ENCODE measurements around the gene SORCS2. TPM values are rescaled to one million over a fixed set of nuclear protein-coding genes. Genes with fewer than 3 reads are reported as not detected.

The SORCS2 gene
- total RNA-seq, 2 experiments from 2014 or later, result 0.03 TPM; not detected in 1

DNA sequence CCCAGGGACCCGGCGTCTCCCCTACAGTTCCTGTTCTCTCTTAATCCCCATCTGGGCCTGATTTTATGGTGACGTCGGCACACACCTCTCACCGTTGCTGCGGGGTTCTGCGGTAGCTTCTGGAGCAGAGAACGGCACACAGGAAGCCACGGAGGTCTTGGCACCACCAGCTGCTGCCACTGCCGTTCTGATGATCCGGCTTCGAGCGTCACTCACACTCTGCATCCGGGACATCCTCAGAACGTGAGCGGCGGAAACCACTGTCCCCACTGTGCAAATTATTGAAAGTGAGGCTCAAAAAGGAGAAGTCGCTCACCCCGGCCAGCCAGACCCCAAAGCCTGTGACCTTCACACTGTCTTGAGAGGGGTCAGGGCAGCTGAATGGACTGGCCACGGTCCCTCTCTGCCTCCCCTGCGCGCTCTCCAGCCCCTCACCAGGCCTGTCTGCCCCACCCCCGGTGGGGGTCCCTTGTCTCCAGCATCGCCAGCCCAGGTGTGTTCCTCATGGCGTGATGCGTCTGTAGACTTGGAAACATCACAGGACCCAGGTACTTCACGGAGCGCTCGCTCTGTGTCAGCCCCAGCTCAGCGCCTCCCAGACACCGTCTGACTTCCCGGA, 546.2 kb downstream of the SORCS2 start:
- TF ChIP-seq, protein P1, sequence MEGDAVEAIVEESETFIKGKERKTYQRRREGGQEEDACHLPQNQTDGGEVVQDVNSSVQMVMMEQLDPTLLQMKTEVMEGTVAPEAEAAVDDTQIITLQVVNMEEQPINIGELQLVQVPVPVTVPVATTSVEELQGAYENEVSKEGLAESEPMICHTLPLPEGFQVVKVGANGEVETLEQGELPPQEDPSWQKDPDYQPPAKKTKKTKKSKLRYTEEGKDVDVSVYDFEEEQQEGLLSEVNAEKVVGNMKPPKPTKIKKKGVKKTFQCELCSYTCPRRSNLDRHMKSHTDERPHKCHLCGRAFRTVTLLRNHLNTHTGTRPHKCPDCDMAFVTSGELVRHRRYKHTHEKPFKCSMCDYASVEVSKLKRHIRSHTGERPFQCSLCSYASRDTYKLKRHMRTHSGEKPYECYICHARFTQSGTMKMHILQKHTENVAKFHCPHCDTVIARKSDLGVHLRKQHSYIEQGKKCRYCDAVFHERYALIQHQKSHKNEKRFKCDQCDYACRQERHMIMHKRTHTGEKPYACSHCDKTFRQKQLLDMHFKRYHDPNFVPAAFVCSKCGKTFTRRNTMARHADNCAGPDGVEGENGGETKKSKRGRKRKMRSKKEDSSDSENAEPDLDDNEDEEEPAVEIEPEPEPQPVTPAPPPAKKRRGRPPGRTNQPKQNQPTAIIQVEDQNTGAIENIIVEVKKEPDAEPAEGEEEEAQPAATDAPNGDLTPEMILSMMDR (conservative IDR thresholded peaks at IDR 0.05; ENCODE audit: low read length), result no peak
- TF ChIP-seq EZH2phosphoT487 (IDR thresholded peaks at IDR 0.05; ENCODE audit: borderline replicate concordance, low read depth, low read length), result no peak
- no peaks in the 10 kb centered on the region for H3K36me3 ChIP-seq (ENCODE audit: insufficient read depth, low read length)
- BruUV-seq (replicated peaks), result no TSS peak
- H3K9me2 ChIP-seq (ENCODE audit: insufficient read depth, low read length), result no peaks in the 10 kb centered on the region
- no peaks in the 10 kb centered on the region for H3K79me2 ChIP-seq (ENCODE audit: insufficient read depth, low read depth, low read length)
- CTCF ChIA-PET (ENCODE audit: unreplicated experiment), result no interaction called here
- H3K27ac ChIP-seq (ENCODE audit: low read depth, low read length, poor library complexity, severe bottlenecking), result no peak overlapping the region
- no peaks in the 10 kb centered on the region for H4K20me1 ChIP-seq (ENCODE audit: insufficient read depth, low read length)
- intact Hi-C loops (cut with micrococcal nuclease; ENCODE audit: unreplicated experiment), result no loop called here
- H3K9me3 ChIP-seq (ENCODE audit: low read length), result no peaks in the 10 kb centered on the region
- no peak overlapping the region for H3K4me3 ChIP-seq (ENCODE audit: low read depth, low read length, poor library complexity, severe bottlenecking)
- no peak overlapping the region for H3K4me2 ChIP-seq (ENCODE audit: low read length)
- no peak overlapping the region for H2AFZ ChIP-seq (ENCODE audit: low read length)
- DNase-seq (ENCODE audit: low spot score), result no peak
- no peaks in the 10 kb centered on the region for H3K4me1 ChIP-seq (ENCODE audit: insufficient read depth, low read length, poor library complexity, severe bottlenecking)
- POLR2A ChIA-PET, result no interaction called here

DNA sequence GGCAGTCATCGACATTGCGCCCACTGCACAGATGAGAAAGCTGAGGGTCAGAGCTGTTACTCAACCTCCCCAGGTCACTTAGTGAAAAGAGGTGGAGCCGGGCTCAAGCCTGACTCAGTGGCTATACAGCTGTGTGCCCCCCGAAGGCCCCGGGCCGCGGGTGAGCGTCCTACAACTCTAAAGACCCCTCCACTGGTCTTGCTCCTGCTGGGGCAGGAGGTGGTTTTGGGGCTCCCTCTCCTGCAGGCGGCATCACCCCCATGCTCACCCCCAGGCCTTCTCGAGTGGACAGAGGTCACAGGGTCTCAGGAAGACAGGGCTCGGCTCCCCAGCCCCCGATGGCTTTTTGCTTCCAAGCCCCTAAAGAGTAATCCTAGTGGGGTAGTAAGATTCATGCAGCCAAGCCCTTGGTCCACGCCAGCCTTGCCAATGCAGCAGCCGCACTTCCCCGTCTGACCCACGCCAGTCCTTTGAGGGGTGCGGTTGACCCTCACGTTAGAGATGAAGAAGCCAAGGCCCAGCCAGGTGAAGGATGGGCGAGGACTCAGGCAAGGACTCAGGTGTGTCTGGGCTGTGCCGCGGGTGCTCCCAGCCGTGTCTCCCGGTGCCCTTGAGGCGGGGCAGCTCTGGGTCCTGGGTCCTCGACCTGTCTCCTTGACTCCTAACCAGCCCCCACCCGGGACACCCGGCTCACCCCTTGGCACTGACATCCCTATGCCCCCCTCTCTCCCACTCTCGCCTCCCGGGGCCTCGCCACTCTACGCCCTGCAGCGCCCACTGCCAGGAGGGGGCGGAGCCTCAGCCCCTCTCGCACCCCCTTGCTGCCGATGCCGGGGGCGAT, 547.0 kb downstream of the SORCS2 start:
- Histone ChIP-seq H3K4me3 (ENCODE audit: low read depth, low read length, poor library complexity, severe bottlenecking) (no peak overlapping the region), H3K36me3 (ENCODE audit: insufficient read depth, low read length) (no peaks in the 10 kb centered on the region), H3K4me2 (ENCODE audit: low read length) (no peak overlapping the region), H4K20me1 (ENCODE audit: insufficient read depth, low read length) (no peaks in the 10 kb centered on the region), H3K9me2 (ENCODE audit: insufficient read depth, low read length) (no peaks in the 10 kb centered on the region), H2AFZ (ENCODE audit: low read length) (no peak overlapping the region), H3K27ac (ENCODE audit: low read depth, low read length, poor library complexity, severe bottlenecking) (no peak overlapping the region), H3K79me2 (ENCODE audit: insufficient read depth, low read depth, low read length) (no peaks in the 10 kb centered on the region), H3K4me1 (ENCODE audit: insufficient read depth, low read length, poor library complexity, severe bottlenecking) (no peaks in the 10 kb centered on the region), H3K9me3 (ENCODE audit: low read length) (no peaks in the 10 kb centered on the region)
- ChIA-PET CTCF (ENCODE audit: unreplicated experiment) (no interaction called here), POLR2A (no interaction called here)
- no TSS peak for BruUV-seq (replicated peaks)
- no peak for DNase-seq (ENCODE audit: low spot score)
- TF ChIP-seq, protein P1 (conservative IDR thresholded peaks at IDR 0.05; ENCODE audit: low read length), result no peak
- TF ChIP-seq EZH2phosphoT487 (IDR thresholded peaks at IDR 0.05; ENCODE audit: borderline replicate concordance, low read depth, low read length), result no peak
- intact Hi-C loops (cut with micrococcal nuclease; ENCODE audit: unreplicated experiment), result no loop called here

Data from OCI-LY7 (cell line).